ENCODE measurements around the gene PPM1B. TPM values are rescaled to one million over a fixed set of nuclear protein-coding genes. Genes with fewer than 3 reads are reported as not detected.

The PPM1B gene
- total RNA-seq, 4 donors from 2014 or later, result 28.3 to 63.9 (median 37.9) TPM

DNA sequence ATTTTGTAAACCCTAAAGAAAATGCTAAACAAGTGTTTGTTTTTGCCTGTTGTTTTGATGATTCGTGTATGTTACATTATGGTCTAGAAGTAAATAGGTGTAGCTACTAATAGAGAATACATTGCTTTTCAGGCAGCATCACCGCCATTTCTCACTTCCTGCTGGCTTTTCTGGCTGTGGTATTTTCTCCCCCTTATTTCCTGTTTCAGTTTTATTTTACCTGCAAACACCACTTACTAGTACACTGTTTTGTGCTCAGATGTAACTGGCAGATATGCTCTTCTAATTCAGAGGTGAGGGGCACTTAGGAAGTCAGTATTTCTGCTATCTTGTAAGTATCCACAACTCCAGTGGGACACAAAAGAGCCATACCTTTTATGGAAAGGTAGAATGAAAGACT is 68.5 kb downstream of the PPM1B start:
- TF ChIP-seq, protein P1, sequence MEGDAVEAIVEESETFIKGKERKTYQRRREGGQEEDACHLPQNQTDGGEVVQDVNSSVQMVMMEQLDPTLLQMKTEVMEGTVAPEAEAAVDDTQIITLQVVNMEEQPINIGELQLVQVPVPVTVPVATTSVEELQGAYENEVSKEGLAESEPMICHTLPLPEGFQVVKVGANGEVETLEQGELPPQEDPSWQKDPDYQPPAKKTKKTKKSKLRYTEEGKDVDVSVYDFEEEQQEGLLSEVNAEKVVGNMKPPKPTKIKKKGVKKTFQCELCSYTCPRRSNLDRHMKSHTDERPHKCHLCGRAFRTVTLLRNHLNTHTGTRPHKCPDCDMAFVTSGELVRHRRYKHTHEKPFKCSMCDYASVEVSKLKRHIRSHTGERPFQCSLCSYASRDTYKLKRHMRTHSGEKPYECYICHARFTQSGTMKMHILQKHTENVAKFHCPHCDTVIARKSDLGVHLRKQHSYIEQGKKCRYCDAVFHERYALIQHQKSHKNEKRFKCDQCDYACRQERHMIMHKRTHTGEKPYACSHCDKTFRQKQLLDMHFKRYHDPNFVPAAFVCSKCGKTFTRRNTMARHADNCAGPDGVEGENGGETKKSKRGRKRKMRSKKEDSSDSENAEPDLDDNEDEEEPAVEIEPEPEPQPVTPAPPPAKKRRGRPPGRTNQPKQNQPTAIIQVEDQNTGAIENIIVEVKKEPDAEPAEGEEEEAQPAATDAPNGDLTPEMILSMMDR (IDR thresholded peaks at IDR 0.05), result no peak
- TF ChIP-seq POLR2A (IDR thresholded peaks at IDR 0.05), result no peak
- no peak for TF ChIP-seq EP300 (IDR thresholded peaks at IDR 0.05)
- no peak for TF ChIP-seq POLR2AphosphoS5 (IDR thresholded peaks at IDR 0.05)
- 75% methylated on average over 2 of the region's 2 CpGs for WGBS
- Histone ChIP-seq H3K9me3 (no peaks in the 10 kb centered on the region), H3K4me1 (no peaks in the 10 kb centered on the region), H3K36me3 (peaks cover 4% of the 10 kb centered on the region), H3K27ac (no peak overlapping the region), H3K4me3 (no peak overlapping the region), H3K27me3 (no peaks in the 10 kb centered on the region)
- DNase-seq (ENCODE audit: low spot score in 2 of 2), result no peak

- Histone ChIP-seq H3K4me3 (no peak overlapping the region), H3K27me3 (no peaks in the 10 kb centered on the region), H3K9me3 (no peaks in the 10 kb centered on the region), H3K27ac (no peak overlapping the region), H3K36me3 (no peaks in the 10 kb centered on the region), H3K4me1 (peaks cover 18% of the 10 kb centered on the region)
- TF ChIP-seq, protein P1 (IDR thresholded peaks at IDR 0.05), result no peak
- TF ChIP-seq EP300 (IDR thresholded peaks at IDR 0.05) (no peak), POLR2A (IDR thresholded peaks at IDR 0.05) (no peak), POLR2AphosphoS5 (IDR thresholded peaks at IDR 0.05) (no peak)
- DNase-seq (ENCODE audit: low spot score in 2 of 2), result no peak
- 73% methylated on average over 2 of the region's 2 CpGs for WGBS
Observed at GRCh38 chr2:44242904-44243303, 74.2 kb downstream of the PPM1B start.

DNA sequence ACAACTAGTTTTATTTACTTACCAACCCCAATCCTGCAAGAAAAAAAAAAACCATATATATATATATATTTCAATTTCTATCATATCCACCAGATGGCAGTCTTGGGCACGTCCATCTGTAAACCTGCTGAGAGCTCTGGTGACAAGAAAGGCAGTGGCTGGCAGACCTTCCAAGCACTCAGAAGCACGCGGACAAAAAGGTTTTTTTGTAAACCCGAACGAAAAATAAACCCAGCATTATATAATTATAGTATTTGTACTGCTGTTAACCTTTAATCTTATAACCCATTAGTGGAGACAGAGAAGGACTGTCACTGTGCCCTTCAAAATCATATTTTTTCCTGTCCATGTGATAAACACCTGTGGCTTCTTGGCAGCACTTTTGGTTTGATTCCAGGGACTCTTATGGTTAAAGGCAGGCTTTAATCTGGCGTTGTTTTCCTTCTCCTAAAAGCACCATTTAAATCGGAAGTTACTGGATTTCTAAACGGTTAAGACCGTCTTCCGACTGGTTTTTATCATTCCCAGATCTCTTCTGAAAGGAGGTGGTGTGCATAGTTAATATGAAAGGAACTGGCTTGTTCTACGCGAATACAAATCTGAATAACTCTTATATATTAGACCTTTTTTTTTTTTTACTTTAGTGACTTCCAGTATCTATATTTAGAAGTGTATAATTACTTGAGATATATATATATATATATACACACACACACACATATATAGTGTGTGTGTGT is 75.6 kb downstream of the PPM1B start:
- H3K9me3 ChIP-seq, result no peaks in the 10 kb centered on the region
- H3K4me3 ChIP-seq, result peak overlapping the region; percentile 36
- H3K4me1 ChIP-seq, result peaks cover 18% of the 10 kb centered on the region
- TF ChIP-seq POLR2A (IDR thresholded peaks at IDR 0.05), result no peak
- TF ChIP-seq, protein P1 (IDR thresholded peaks at IDR 0.05), result peak in 1 of 2 donors; percentile 50
- DNase-seq (ENCODE audit: low spot score in 2 of 2), result peak in 1 of 2 donors; percentile 81
- 2% methylated on average over 12 of the region's 12 CpGs for WGBS
- H3K27me3 ChIP-seq, result no peaks in the 10 kb centered on the region
- no peak overlapping the region for H3K27ac ChIP-seq
- H3K36me3 ChIP-seq, result no peaks in the 10 kb centered on the region

GRCh38 chr2:44245083-44245861 is 76.6 kb downstream of the PPM1B start:
- Histone ChIP-seq H3K27ac (peak overlapping the region; percentile 15), H3K36me3 (no peaks in the 10 kb centered on the region), H3K27me3 (no peaks in the 10 kb centered on the region), H3K4me1 (peaks cover 18% of the 10 kb centered on the region), H3K9me3 (no peaks in the 10 kb centered on the region), H3K4me3 (no peak overlapping the region)
- no peak for TF ChIP-seq POLR2AphosphoS5 (IDR thresholded peaks at IDR 0.05)
- TF ChIP-seq, protein P1 (IDR thresholded peaks at IDR 0.05), result no peak
- no peak for DNase-seq (ENCODE audit: low spot score in 2 of 2)
- 35% methylated on average over 3 of the region's 3 CpGs for WGBS

GRCh38 chr2:44246436-44246835 is 77.8 kb downstream of the PPM1B start:
- H3K4me1 ChIP-seq, result peaks cover 18% of the 10 kb centered on the region
- 100% methylated on average over 1 of the region's 1 CpG for WGBS
- H3K4me3 ChIP-seq, result no peak overlapping the region
- H3K27ac ChIP-seq, result no peak overlapping the region
- H3K36me3 ChIP-seq, result no peaks in the 10 kb centered on the region
- H3K27me3 ChIP-seq, result no peaks in the 10 kb centered on the region
- DNase-seq (ENCODE audit: low spot score in 2 of 2), result no peak
- TF ChIP-seq, protein P1 (IDR thresholded peaks at IDR 0.05), result no peak
- no peak for TF ChIP-seq POLR2AphosphoS5 (IDR thresholded peaks at IDR 0.05)
- no peak for TF ChIP-seq POLR2A (IDR thresholded peaks at IDR 0.05)
- no peak for TF ChIP-seq EP300 (IDR thresholded peaks at IDR 0.05)
- no peaks in the 10 kb centered on the region for H3K9me3 ChIP-seq
